Measurements from ENCODE around the gene TUBB6. TPM values are rescaled to one million over a fixed set of nuclear protein-coding genes. Genes with fewer than 3 reads are reported as not detected.
A peak's percentile ranks its signal among the peaks of the same experiment; 100 is the strongest.

TUBB6 gene
- total RNA-seq, 1 experiment from 2014 or later: 149 TPM

- intact Hi-C loops (cut with micrococcal nuclease; ENCODE audit: unreplicated experiment): no loop called here
- Histone ChIP-seq H3K9me3 (no peaks in the 10 kb centered on the region), H3K27me3 (replicated peaks; ENCODE audit: control insufficient read depth, insufficient read depth, low read length) (no peaks in the 10 kb centered on the region), H3K4me3 (ENCODE audit: low read depth, low read length) (no peak overlapping the region), H3K36me3 (ENCODE audit: control insufficient read depth, insufficient read depth, low read length) (0 out of 2 replicates have a peak, but pooled peaks cover 1% of the 10 kb centered on the region), H3K4me1 (0 out of 2 replicates have a peak, but pooled peaks cover 1% of the 10 kb centered on the region)
- Mint-ChIP-seq H3K4me1 (ENCODE audit: low read depth, unreplicated experiment) (no peaks in the 10 kb centered on the region), H3K9me3 (ENCODE audit: unreplicated experiment) (no peaks in the 10 kb centered on the region), H3K4me3 (ENCODE audit: unreplicated experiment) (no peak overlapping the region), H3K36me3 (ENCODE audit: insufficient read depth, unreplicated experiment) (peaks cover 77% of the 10 kb centered on the region), H3K27me3 (ENCODE audit: insufficient read depth, unreplicated experiment) (no peaks in the 10 kb centered on the region), H3K27ac (ENCODE audit: unreplicated experiment) (peak overlapping the region; percentile 26)
- CTCF ChIA-PET: interaction anchor here (0.9 to 2.1 kb wide), 3 partner anchors 10 to 46 kb away, joined by 5 to 8 read pairs (median 6); no protein-coding TSS in a partner anchor
- no peak for DNase-seq
- TF ChIP-seq CTCF (IDR thresholded peaks at IDR 0.05; ENCODE audit: insufficient read depth in 1 of 2, low read depth in 1 of 2, low read length in 1 of 2, severe bottlenecking in 1 of 2, unreplicated experiment in 1 of 2): no peak
- BruUV-seq (replicated peaks): no TSS peak
- POLR2A ChIA-PET: interaction anchor here (1.5 kb wide), 1 partner anchor 59 kb away, joined by 5 read pairs; the partner anchor contains the start of gene AFG3L2
Observed at GRCh38 chr18:12318334-12318697, 10.3 kb downstream of the TUBB6 start.

DNA sequence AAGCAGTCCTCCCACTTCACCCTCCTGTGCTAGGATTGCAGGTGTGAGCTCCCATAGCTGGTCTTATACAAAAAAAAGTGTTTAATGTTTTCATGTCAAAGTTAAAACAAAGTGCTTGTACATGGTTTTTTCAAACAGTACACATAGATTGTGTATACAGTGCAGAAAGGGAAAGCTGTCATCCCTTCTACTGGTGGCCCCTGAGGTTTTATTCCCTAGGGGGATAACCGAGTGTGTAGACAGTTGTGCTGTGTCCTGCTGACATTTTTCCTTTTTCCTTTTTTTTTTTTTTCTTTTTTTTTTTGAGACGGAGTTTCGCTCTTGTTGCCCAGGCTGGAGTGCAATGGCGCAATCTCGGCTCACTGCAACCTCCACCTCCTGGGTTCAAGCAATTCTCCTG, 10.8 kb downstream of the TUBB6 start:
- Histone ChIP-seq H3K36me3 (ENCODE audit: control insufficient read depth, insufficient read depth, low read length) (0 out of 2 replicates have a peak, but pooled peaks cover 1% of the 10 kb centered on the region), H3K4me1 (no peaks in the 10 kb centered on the region), H3K4me3 (ENCODE audit: low read depth, low read length) (no peak overlapping the region), H3K9me3 (no peaks in the 10 kb centered on the region), H3K27me3 (replicated peaks; ENCODE audit: control insufficient read depth, insufficient read depth, low read length) (no peaks in the 10 kb centered on the region)
- H3K4me3 Mint-ChIP-seq (ENCODE audit: unreplicated experiment): no peak overlapping the region
- no peaks in the 10 kb centered on the region for H3K27me3 Mint-ChIP-seq (ENCODE audit: insufficient read depth, unreplicated experiment)
- intact Hi-C loops (cut with micrococcal nuclease; ENCODE audit: unreplicated experiment): no loop called here
- TF ChIP-seq CTCF (IDR thresholded peaks at IDR 0.05; ENCODE audit: insufficient read depth in 1 of 2, low read depth in 1 of 2, low read length in 1 of 2, severe bottlenecking in 1 of 2, unreplicated experiment in 1 of 2): no peak
- no peak overlapping the region for H3K27ac Mint-ChIP-seq (ENCODE audit: unreplicated experiment)
- DNase-seq: no peak
- peaks cover 77% of the 10 kb centered on the region for H3K36me3 Mint-ChIP-seq (ENCODE audit: insufficient read depth, unreplicated experiment)
- CTCF ChIA-PET: interaction anchor here (0.9 to 2.1 kb wide), 3 partner anchors 9 to 47 kb away, joined by 5 to 8 read pairs (median 6); no protein-coding TSS in a partner anchor
- POLR2A ChIA-PET: interaction anchor here (1.5 kb wide), 1 partner anchor 58 kb away, joined by 5 read pairs; the partner anchor contains the start of gene AFG3L2
- no peaks in the 10 kb centered on the region for H3K4me1 Mint-ChIP-seq (ENCODE audit: low read depth, unreplicated experiment)
- no TSS peak for BruUV-seq (replicated peaks)
- H3K9me3 Mint-ChIP-seq (ENCODE audit: unreplicated experiment): no peaks in the 10 kb centered on the region

DNA sequence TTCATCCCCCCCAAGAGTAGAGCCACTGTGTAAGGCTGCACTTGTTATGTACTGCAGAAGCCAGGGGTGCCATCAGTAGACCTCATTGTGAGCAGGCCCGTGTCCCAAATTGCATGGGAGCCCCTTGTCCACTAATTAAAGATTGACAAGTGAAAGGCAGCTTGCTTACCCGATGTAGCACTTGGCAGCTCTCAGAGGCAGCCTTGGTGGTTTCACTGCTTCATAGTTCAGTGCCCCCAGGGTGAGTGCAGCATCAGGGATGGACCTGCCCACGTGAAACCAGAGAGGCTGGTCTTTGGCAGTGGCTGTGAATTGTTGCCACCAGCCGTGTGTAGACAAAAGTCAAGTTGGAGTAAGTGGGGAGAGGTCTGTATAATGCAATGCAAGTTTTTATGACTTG, 13.3 kb downstream of the TUBB6 start:
- no TSS peak for BruUV-seq (replicated peaks)
- Mint-ChIP-seq H3K4me3 (ENCODE audit: unreplicated experiment) (no peak overlapping the region), H3K36me3 (ENCODE audit: insufficient read depth, unreplicated experiment) (peaks cover 89% of the 10 kb centered on the region), H3K27ac (ENCODE audit: unreplicated experiment) (no peak overlapping the region), H3K9me3 (ENCODE audit: unreplicated experiment) (no peaks in the 10 kb centered on the region), H3K4me1 (ENCODE audit: low read depth, unreplicated experiment) (no peaks in the 10 kb centered on the region), H3K27me3 (ENCODE audit: insufficient read depth, unreplicated experiment) (no peaks in the 10 kb centered on the region)
- POLR2A ChIA-PET: no interaction called here
- CTCF ChIA-PET: interaction anchor here (0.6 kb wide), 1 partner anchor 1159 kb away, joined by 3 read pairs; no protein-coding TSS in a partner anchor
- intact Hi-C loops (cut with micrococcal nuclease; ENCODE audit: unreplicated experiment): no loop called here
- H3K4me1 ChIP-seq: no peaks in the 10 kb centered on the region
- TF ChIP-seq CTCF (IDR thresholded peaks at IDR 0.05; ENCODE audit: insufficient read depth in 1 of 2, low read depth in 1 of 2, low read length in 1 of 2, severe bottlenecking in 1 of 2, unreplicated experiment in 1 of 2): no peak
- no peak overlapping the region for H3K4me3 ChIP-seq (ENCODE audit: low read depth, low read length)
- no peaks in the 10 kb centered on the region for H3K9me3 ChIP-seq
- no peak for DNase-seq
- H3K27me3 ChIP-seq (replicated peaks; ENCODE audit: control insufficient read depth, insufficient read depth, low read length): no peaks in the 10 kb centered on the region
- peaks cover 8% of the 10 kb centered on the region; the same call in 1 of the 2 replicates for H3K36me3 ChIP-seq (ENCODE audit: control insufficient read depth, insufficient read depth, low read length)
